GM19468 (cell line): ENCODE results near the gene SARS1.
"Not testable (repeated sequence)": the region's sequence is repeated elsewhere in the genome, so short reads cannot be mapped to it uniquely, and the experiment has no call there.

Source experiments
- ATAC-seq: cut with Tn5 transposase; IDR thresholded peaks from one replicate; pipeline ENCODE4 v1.9.1; 2021; ENCODE audit warnings: mild to moderate bottlenecking, moderate library complexity, moderate number of reproducible peaks; ENCODE audit not compliant: unreplicated experiment; ENCODE audit errors: extremely low read depth

SARS1 gene, protein sequence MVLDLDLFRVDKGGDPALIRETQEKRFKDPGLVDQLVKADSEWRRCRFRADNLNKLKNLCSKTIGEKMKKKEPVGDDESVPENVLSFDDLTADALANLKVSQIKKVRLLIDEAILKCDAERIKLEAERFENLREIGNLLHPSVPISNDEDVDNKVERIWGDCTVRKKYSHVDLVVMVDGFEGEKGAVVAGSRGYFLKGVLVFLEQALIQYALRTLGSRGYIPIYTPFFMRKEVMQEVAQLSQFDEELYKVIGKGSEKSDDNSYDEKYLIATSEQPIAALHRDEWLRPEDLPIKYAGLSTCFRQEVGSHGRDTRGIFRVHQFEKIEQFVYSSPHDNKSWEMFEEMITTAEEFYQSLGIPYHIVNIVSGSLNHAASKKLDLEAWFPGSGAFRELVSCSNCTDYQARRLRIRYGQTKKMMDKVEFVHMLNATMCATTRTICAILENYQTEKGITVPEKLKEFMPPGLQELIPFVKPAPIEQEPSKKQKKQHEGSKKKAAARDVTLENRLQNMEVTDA

GRCh38 chr1:109213824-109214693, at the start of gene SARS1:
Gene SARS1, plus strand, starts transcription at chr1:109213918. Its CDS starts 75 bp downstream, at chr1:109213993.
- ATAC-seq, result peak; percentile 63

DNA sequence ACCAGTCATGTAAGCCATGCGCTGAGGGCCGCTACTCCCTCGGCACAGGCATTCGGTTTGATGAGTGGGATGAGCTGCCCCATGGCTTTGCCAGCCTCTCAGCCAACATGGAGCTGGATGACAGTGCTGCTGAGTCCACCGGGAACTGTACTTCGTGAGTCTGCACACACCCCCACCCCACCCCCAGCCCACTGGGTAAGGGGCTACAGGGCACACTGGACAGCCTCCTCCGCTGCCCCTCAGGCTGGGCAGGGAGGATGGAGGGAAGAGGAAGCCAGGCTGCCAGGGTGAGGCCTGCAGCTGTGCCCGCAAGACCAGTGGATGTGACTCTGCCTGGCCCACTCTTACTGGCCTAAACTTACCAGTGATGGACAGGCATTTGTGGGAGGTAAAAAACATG, 49.2 kb upstream of the SARS1 start:
- no peak for ATAC-seq

- no peak for ATAC-seq
Observed at GRCh38 chr1:109167001-109167506, 46.7 kb upstream of the SARS1 start.

- no peak for ATAC-seq
Observed at GRCh38 chr1:109170035-109170764, 43.5 kb upstream of the SARS1 start.

- ATAC-seq, result no peak
Observed at GRCh38 chr1:109171646-109172045, 42.1 kb upstream of the SARS1 start.

- not testable (repeated sequence) for ATAC-seq
Observed at GRCh38 chr1:109176349-109176748, 37.4 kb upstream of the SARS1 start.

GRCh38 chr1:109180715-109181084, 33.0 kb upstream of the SARS1 start:
- not testable (repeated sequence) for ATAC-seq

GRCh38 chr1:109181085-109181806, 32.5 kb upstream of the SARS1 start:
- no peak for ATAC-seq

GRCh38 chr1:109181807-109182163, 31.9 kb upstream of the SARS1 start:
- ATAC-seq, result no peak

DNA sequence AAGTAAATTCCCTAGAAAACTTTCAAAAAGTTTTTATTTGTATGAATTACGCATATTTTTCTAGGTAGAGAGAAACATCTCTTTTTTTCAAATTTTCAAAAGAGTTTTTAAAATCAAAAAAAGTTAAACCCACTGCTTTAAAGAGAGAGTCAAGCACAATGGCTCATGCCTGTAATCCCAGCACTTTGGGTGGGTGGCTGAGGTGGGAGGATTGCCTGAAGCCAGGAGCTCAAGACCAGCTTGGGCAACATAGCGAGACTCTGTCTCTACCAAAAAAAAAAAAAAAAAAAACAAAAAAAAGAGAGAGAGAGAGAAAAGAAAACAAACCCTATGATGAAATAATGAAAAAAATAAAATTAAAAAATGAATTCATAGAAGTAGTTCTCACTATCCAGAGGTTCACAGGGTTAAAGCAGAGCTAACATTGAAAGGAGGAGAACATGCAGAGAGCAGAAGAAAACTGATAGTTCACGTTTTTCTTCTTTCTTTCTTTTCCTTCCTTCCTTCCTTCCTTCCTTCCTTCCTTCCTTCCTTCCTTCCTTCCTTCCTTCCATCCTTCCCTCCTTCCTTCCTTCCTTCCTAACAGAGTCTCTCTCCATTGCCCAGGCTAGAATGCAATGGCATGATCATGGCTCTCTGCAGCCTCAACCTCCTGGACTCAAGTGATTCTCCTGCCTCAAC, 30.5 kb upstream of the SARS1 start:
- no peak for ATAC-seq

GRCh38 chr1:109184687-109185086, 29.0 kb upstream of the SARS1 start:
- no peak for ATAC-seq

GRCh38 chr1:109185357-109185756, 28.4 kb upstream of the SARS1 start:
- no peak for ATAC-seq

DNA sequence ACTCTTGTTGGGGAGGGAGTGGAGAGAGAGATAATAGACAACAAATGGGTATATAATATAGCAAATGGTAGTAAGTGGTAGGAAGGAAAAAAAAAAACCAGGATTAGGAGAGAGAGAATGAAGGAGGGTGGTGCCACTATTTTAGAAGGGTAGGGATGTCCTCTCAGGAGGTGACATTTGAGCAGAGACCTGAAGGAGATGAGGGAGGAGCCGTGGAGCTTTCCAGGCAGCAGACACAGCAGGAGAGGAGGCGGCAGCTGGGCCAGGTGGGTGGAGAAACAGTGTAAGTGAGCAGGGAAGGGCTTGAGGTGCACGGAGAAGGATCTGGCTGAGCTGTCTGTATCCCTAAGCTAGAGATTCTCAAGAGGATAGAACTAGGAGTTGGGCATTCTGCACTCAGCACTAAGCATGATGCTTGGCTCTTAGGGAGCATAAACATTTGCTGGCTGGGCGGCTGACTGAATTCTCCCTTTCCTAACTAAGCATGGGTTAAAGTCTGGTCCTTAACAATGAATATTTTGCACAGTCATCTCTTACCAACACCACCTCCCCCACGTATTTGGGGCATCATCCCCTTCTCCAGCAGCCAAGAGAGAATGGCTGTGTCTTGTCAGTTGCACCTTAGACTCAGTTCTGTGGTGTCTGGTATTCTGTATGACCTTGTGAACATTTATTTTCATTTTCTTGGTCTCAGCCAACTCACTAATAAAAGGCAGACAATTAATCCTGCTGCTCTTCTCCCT, 27.6 kb upstream of the SARS1 start:
- no peak for ATAC-seq

- no peak for ATAC-seq
Observed at GRCh38 chr1:109186733-109187086, 27.0 kb upstream of the SARS1 start.

GRCh38 chr1:109187127-109187526, 26.6 kb upstream of the SARS1 start:
- no peak for ATAC-seq

GRCh38 chr1:109188200-109188599, 25.5 kb upstream of the SARS1 start:
- no peak for ATAC-seq

- ATAC-seq, result no peak
Observed at GRCh38 chr1:109188781-109189180, 24.9 kb upstream of the SARS1 start.

DNA sequence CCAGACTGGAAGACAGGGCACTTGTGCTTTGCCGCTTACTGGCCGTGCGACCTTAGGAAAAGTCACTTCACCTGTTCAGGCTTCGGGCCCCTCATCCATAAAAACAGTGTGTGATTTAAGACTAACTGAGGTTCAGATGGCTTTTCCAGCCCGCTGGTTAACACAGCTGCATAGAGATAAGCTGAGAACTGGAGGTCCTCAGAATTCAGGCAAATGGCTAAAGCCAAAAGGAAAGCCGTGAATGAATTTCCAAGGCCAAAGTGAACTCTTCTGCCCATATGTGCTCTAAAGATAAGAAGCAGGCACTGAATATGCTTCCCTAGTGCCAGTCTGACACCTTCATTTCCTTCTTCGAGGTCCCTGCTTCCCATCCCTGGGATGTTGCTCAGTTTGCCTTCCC, 23.5 kb upstream of the SARS1 start:
- no peak for ATAC-seq

GRCh38 chr1:109191377-109191776, 22.3 kb upstream of the SARS1 start:
- ATAC-seq, result no peak
